Peyer's patch (tissue), 4 donors: ENCODE measurements around the gene KLHL28.

Experiments used
- CTCF ChIP-seq, 6 experiments: fragments of 450-650 bp in 4 of 6; fragments of 200-600 bp in 2 of 6; sonication (generic) in 1 of 6; IDR thresholded peaks; one replicate each; pipeline ENCODE4 v1.5.1; 2017 to 2019; ENCODE audit warnings: antibody characterized with exemption in 6 of 6, mild to moderate bottlenecking in 3 of 6, moderate library complexity in 1 of 6
- POLR2A ChIP-seq, 2 donors: fragments of 450-650 bp; IDR thresholded peaks; one replicate each; pipeline ENCODE4 v1.5.1; 2017; ENCODE audit warnings: antibody characterized with exemption in 2 of 2, mild to moderate bottlenecking in 2 of 2, moderate library complexity in 2 of 2

- TF ChIP-seq CTCF (IDR thresholded peaks at IDR 0.05) (no peak), POLR2A (IDR thresholded peaks at IDR 0.05) (no peak)
Observed at GRCh38 chr14:44937547-44937946, 24.2 kb downstream of the KLHL28 start.
